Fibroblast of upper back skin (primary cell): ENCODE results near the gene PRR14.
"Not testable (repeated sequence)": the region's sequence is repeated elsewhere in the genome, so short reads cannot be mapped to it uniquely, and the experiment has no call there.

ENCODE experiments used
- DNase-seq: peaks from one replicate; pipeline ENCODE4 v3.0.0-alpha.2; 2013

The PRR14 gene

DNA sequence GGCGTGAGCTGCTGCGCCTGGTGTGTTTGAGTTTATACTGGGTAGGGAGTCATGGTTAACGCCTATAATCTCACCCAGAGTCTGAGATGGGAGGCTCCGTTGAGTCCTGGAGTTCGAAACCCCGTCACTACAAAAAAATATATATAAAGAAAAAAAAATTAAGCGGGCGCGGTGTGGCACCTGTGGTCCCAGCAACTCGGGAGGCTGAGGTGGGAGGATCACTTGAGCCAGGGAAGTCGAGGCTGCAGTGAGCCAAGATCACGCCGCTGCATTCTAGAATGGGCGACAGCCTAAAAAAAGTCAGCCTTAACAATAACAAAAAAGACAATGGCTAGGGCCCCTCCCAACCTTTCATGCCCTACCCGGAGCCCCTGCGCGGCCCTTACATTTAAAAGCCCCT lies 17.2 kb upstream of the PRR14 start:
- DNase-seq, result no peak

- no peak for DNase-seq
These were observed 14.2 kb upstream of the PRR14 start for GRCh38 chr16:30636599-30636998.

DNA sequence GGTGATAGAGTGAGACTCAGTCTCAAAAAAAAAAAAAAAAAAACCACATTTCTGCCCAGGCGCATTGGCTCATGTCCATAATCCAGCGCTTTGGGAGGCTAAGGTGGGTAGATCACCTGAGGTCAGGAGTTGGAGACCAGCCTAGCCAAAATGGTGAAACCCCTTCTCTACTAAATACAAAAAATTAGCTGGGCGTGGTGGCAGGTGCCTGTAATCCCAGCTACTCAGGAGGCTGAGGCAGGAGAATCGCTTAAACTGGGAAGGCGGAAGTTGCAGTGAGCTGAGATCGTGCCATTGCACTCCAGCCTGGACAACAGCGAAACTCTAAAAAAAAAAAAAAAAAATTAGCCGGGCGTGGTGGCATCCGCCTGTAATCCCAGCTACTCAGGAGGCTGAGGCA lies 13.6 kb upstream of the PRR14 start:
- not testable (repeated sequence) for DNase-seq

- peak; percentile 57 for DNase-seq
These were observed 12.8 kb upstream of the PRR14 start for GRCh38 chr16:30637944-30638343.

GRCh38 chr16:30641378-30641982 lies 9.3 kb upstream of the PRR14 start:
- DNase-seq, result no peak

GRCh38 chr16:30644334-30644830 lies 6.4 kb upstream of the PRR14 start:
- no peak for DNase-seq

- DNase-seq, result no peak
These were observed 5.0 kb upstream of the PRR14 start for GRCh38 chr16:30645727-30646126.

DNA sequence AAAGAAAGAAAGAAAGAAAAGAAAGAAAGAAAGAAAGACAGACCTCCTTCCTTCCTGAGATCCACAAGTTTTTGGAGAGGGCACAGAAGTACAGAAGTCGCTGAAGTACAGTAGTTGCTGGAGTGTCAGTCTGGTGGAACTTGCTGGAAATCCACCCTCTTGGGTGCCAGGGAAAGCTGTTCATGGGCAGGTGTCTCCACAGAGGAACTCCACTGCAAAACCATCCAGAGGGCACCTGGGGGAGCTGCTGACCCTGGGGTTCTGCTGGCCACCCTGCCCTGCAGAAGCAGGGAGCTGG lies 3.5 kb upstream of the PRR14 start:
- no peak for DNase-seq

DNA sequence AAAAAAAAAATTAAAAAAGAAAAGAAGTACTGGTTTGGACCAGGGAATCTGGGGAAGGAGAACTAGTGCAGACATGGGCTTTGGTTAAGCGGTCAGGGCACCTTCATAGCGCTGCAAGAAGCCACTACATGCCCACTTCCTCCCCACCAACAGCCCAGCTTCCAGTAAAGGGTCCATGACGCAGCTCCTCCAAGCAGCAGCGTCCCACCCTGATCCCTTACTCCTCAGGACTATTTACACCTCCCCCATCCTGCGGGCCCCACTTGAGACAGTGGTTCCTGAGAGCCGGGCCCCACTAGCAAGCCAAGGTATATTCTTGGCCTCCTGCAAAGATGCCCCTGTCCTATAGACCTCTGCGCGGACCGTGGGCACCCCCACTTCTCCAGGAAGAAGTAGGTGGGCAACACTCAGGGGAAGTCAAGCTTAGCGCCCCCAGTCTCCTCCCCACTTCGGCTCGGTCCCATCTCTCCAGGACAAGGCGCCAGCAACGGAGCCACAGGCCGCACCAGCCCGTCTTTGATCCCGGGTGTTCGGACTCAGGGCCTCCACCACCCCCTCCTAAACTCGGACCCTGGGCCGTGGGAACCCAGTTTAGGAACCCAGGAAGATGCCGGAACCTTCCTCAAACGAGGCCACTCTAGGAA lies 913 bp upstream of the PRR14 start:
- no peak for DNase-seq

DNA sequence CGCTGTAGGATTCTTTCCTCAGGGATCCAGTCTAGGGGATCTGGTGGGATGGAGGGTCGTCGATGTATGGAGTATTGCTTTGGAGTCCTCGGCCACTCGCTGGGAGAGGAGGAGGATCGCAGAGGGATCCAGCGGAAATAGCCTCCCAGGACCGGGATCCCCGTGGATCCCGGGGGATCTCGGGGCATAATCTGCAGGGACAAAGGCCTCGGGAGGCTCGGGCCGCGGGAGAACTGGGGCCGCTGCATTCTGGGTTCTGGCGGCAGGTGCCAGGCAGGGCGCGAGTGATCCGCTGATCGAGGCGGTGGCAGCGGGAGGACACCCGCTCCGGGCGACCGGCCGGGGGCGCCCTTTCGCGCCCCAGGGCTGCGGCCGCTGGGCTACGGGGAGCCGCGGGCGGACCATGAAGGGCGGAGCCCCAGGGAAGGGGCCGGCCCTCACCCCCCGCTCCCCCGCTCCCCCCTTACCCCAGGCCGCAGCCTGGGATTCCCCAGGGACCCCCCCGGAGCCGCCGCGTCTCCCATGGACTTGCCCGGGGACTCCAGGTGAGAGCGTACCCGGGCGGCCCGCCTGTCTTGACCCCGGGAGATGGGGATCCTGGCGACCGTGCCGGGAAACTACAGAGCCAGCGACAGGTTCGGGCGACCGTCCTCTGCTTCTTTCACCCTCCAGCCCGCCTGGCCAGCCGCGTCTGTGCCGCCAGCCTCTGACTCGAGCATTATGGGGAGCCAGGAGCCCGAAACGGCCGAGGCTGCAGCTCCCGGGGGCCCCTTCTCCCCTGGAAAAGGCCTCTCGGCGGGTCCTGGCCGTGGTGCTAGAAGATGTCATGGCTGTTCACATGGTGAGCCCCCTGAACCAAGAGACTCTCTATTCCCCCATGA lies 604 bp downstream of the PRR14 start:
- peak; percentile 55 for DNase-seq

DNA sequence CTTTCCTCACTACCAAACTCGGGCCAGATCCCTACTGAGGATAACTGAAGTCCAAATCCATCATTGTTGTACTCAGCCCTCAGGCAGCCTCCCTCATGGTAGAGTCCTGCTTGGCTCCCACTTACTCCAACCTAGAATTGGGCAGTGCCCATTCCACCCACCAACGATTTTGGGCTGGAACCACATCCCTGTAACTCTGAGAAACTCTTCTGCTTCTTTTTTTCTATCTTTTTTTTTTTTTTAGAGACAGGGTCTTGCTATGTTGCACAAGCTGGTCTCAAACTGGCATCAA lies 1.2 kb downstream of the PRR14 start:
- DNase-seq, result no peak

GRCh38 chr16:30652718-30653117 lies 2.0 kb downstream of the PRR14 start:
- DNase-seq, result no peak

- DNase-seq, result no peak
These were observed 4.1 kb downstream of the PRR14 start for GRCh38 chr16:30654856-30655255.

GRCh38 chr16:30655815-30656347 lies 5.1 kb downstream of the PRR14 start:
- DNase-seq, result no peak

- no peak for DNase-seq
These were observed 5.6 kb downstream of the PRR14 start for GRCh38 chr16:30656388-30656787.

- no peak for DNase-seq
These were observed 6.5 kb downstream of the PRR14 start for GRCh38 chr16:30656974-30657865.

DNA sequence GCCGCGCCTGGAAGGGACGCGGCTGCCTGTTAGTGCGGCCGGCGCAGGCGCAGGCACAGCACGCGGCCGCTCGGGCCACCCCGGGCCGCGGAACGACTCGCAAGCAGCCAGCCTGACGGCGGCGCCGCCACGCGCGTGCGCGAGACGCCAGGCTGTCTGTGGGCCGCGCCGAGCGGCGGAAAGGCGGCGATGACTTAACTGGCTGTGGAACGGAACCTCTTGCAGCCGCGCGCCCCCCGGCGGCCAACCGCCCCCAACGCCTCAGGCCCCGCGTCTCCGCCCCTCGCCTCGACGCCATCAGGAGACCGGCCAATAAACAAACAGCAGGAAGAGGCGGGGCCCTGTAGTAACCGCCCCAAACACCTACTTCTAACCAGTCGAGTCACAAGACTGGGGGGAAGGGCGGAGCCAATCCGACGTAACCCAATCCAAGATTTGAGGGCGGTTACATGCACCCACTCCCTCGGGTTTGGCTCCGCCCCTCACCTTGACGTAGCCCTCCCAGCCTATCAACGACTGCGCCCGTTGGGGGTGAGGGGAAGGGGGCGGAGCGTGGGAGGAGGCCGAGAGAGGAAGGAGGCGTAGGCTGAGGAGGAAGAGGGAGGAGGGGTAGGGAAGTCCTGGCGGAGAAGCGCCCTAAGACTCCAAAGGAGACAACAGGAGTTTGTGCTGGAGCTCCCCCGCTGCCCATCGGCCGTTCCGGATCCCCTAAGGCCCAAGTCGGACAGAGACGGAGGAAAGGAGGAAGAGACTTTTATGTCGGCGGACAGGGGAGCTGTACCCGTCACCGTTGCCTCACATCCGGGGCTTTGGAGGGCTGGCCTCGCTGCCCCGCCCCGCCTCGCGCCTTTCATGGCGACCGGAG lies 7.3 kb downstream of the PRR14 start, which contains the start of gene FBRS:
FBRS (plus strand) TSS at position 566 of the 865 bp plus-strand sequence. CDS start 1,088 bp downstream, outside the sequence.
- peak; percentile 100 for DNase-seq

- peak; percentile 97 for DNase-seq
These were observed 8.2 kb downstream of the PRR14 start for GRCh38 chr16:30658731-30659506.

DNA sequence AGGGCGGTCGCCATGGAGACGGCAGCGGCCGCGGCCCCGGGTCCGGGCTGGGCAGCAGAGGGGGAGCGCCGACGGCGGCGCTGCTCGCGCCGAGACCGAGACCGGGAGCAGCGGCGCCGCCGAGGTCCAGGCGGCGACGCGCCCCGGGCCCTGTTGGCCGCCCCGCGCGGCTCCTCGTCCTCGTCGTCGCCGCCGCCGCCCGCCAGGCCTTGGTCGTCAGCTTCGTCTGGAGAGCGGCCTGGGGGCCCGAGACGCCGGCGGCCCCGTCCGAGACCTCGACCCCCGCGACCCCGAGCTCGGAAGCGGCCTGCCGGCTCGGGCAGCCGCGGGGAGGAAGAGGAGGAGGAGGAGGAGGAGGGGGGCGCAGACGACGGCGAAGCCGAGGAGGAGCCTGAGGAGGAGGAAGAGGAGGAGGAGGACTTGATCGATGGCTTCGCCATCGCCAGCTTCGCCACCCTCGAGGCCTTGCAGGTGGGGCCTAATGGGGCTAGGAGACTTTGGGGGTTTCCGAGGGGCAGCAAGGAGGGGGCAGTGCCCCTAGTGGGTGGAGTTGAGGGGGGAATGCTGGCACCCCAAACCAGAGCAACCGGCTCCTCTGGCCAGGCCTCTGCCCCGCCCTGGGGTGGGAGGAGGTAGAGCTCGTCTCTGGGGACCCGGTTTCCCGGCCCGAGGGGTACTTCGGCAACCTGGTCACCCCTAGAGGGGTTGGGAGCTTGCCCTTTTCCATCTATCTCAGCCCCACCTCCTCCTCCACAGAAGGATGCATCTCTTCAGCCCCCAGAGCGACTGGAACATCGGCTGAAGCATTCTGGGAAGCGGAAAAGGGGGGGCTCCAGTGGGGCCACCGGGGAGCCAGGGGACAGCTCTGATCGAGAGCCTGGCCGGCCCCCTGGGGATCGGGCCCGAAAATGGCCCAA lies 9.0 kb downstream of the PRR14 start:
- no peak for DNase-seq
